H9 (cell line): Measurements from ENCODE around the gene MS4A15. TPM values are rescaled to one million over a fixed set of nuclear protein-coding genes. Genes with fewer than 3 reads are reported as not detected.

Source experiments
- DNase-seq: peaks from one replicate; pipeline ENCODE4 v3.0.0-alpha.2; 2017
- H2AFZ ChIP-seq: one replicate; pipeline ENCODE4 v1.6.1; 2013; ENCODE audit warnings: mild to moderate bottlenecking, low read length, control low read depth, moderate library complexity
- H2AK5ac ChIP-seq: 2 replicates; pipeline ENCODE4 v1.6.1; 2013; ENCODE audit warnings: low read length, control low read depth, mixed read lengths; ENCODE audit not compliant: insufficient read length
- H2BK120ac ChIP-seq: one replicate; pipeline ENCODE4 v1.6.1; 2013; ENCODE audit warnings: low read depth, mild to moderate bottlenecking, low read length, control low read depth, inconsistent platforms; ENCODE audit not compliant: poor library complexity, severe bottlenecking
- H2BK12ac ChIP-seq: 2 replicates; pipeline ENCODE4 v1.6.1; 2013; ENCODE audit warnings: low read length, control low read depth, mixed read lengths, low read depth; ENCODE audit not compliant: insufficient read length
- H2BK15ac ChIP-seq: 2 replicates; pipeline ENCODE4 v1.6.1; 2013; ENCODE audit warnings: low read depth, low read length, control low read depth
- H2BK20ac ChIP-seq: one replicate; pipeline ENCODE4 v1.6.1; 2013; ENCODE audit warnings: low read depth, mild to moderate bottlenecking, low read length, control low read depth, inconsistent platforms; ENCODE audit not compliant: poor library complexity, severe bottlenecking
- H2BK5ac ChIP-seq: 2 replicates; pipeline ENCODE4 v1.6.1; 2013; ENCODE audit warnings: low read length, control low read depth, mixed read lengths; ENCODE audit not compliant: insufficient read length
- H3K14ac ChIP-seq: 2 replicates; pipeline ENCODE4 v1.6.1; 2013; ENCODE audit warnings: low read length, control low read depth; ENCODE audit not compliant: insufficient read depth
- H3K18ac ChIP-seq: 2 replicates; pipeline ENCODE4 v1.6.1; 2013; ENCODE audit warnings: low read depth, mild to moderate bottlenecking, mixed read lengths, low read length, control low read depth; ENCODE audit not compliant: insufficient read length
- H3K23ac ChIP-seq: 2 replicates; pipeline ENCODE4 v1.6.1; 2013; ENCODE audit warnings: low read length, control low read depth, mixed read lengths, low read depth; ENCODE audit not compliant: insufficient read length
- H3K23me2 ChIP-seq: 2 replicates; pipeline ENCODE4 v1.6.1; 2013; ENCODE audit warnings: low read depth, mild to moderate bottlenecking, mixed read lengths, low read length, control low read depth; ENCODE audit not compliant: insufficient read length, poor library complexity, severe bottlenecking
- H3K27ac ChIP-seq: 2 replicates; pipeline ENCODE4 v1.5.1; 2013; ENCODE audit warnings: low read length, control low read depth, mixed read lengths, low read depth; ENCODE audit not compliant: insufficient read length
- H3K27me3 ChIP-seq: 2 replicates; pipeline ENCODE4 v1.6.1; 2013; ENCODE audit warnings: low read length, control low read depth, inconsistent platforms; ENCODE audit not compliant: insufficient read depth
- H3K4ac ChIP-seq: 2 replicates; pipeline ENCODE4 v1.6.1; 2013; ENCODE audit warnings: low read depth, mild to moderate bottlenecking, control low read depth, inconsistent platforms, low read length, moderate library complexity
- H3K4me1 ChIP-seq: 2 replicates; pipeline ENCODE4 v1.6.1; 2013; ENCODE audit warnings: low read length, control low read depth, inconsistent platforms; ENCODE audit not compliant: insufficient read depth
- H3K4me2 ChIP-seq: 2 replicates; pipeline ENCODE4 v1.6.1; 2013; ENCODE audit warnings: low read length, control low read depth, mixed read lengths; ENCODE audit not compliant: insufficient read length, insufficient read depth
- H3K56ac ChIP-seq: 2 replicates; pipeline ENCODE4 v1.6.1; 2013; ENCODE audit warnings: low read depth, mild to moderate bottlenecking, mixed read lengths, low read length, control low read depth; ENCODE audit not compliant: insufficient read length
- H3K79me1 ChIP-seq: 2 replicates; pipeline ENCODE4 v1.6.1; 2013; ENCODE audit warnings: low read depth, mild to moderate bottlenecking, moderate library complexity, low read length, control low read depth, inconsistent platforms; ENCODE audit not compliant: insufficient read depth, poor library complexity, severe bottlenecking
- H3K79me2 ChIP-seq: 2 replicates; pipeline ENCODE4 v1.6.1; 2013; ENCODE audit warnings: low read length, control low read depth, inconsistent platforms; ENCODE audit not compliant: insufficient read depth
- H3K9ac ChIP-seq: 2 replicates; pipeline ENCODE4 v1.6.1; 2013; ENCODE audit warnings: low read length, control low read depth, mixed read lengths; ENCODE audit not compliant: insufficient read length; ENCODE audit errors: extremely low read depth
- H3K9me3 ChIP-seq: one replicate; pipeline ENCODE4 v1.6.1; 2013; ENCODE audit warnings: low read depth, low read length, inconsistent platforms; ENCODE audit not compliant: control insufficient read depth
- H3T11ph ChIP-seq: one replicate; pipeline ENCODE4 v1.6.1; 2013; ENCODE audit warnings: mild to moderate bottlenecking, low read length, control low read depth, inconsistent platforms
- H4K20me1 ChIP-seq: one replicate; pipeline ENCODE4 v1.6.1; 2013; ENCODE audit not compliant: control insufficient read depth, insufficient read length, insufficient read depth
- H4K5ac ChIP-seq: 2 replicates; pipeline ENCODE4 v1.6.1; 2013; ENCODE audit warnings: low read depth, mild to moderate bottlenecking, mixed read lengths, low read length, control low read depth; ENCODE audit not compliant: insufficient read length
- H4K8ac ChIP-seq: replicated peaks from 2 replicates; pipeline ENCODE4 v1.6.1; 2013; ENCODE audit warnings: low read length, control low read depth, mixed read lengths, low read depth; ENCODE audit not compliant: insufficient read length
- H4K91ac ChIP-seq: 2 replicates; pipeline ENCODE4 v1.6.1; 2013; ENCODE audit warnings: low read depth, mild to moderate bottlenecking, moderate library complexity, mixed read lengths, low read length, control low read depth; ENCODE audit not compliant: insufficient read length
- H3K27ac Mint-ChIP-seq, 3 experiments: 2 replicates in 2 of 3; 3 replicates in 1 of 3; pipeline ENCODE4 v1.8.0; 2020 to 2021; ENCODE audit warnings: mixed read lengths in 3 of 3, mild to moderate bottlenecking in 1 of 3, moderate library complexity in 1 of 3
- H3K27me3 Mint-ChIP-seq: 2 replicates; pipeline ENCODE4 v1.8.0; 2021; ENCODE audit warnings: low read depth, mild to moderate bottlenecking, moderate library complexity, mixed read lengths
- H3K36me3 Mint-ChIP-seq, 3 experiments: 2 replicates in 2 of 3; 3 replicates in 1 of 3; pipeline ENCODE4 v1.8.0; 2020 to 2021; ENCODE audit warnings: low read depth in 3 of 3, mixed read lengths in 3 of 3; ENCODE audit not compliant: insufficient read depth in 1 of 3
- H3K4me1 Mint-ChIP-seq, 2 experiments: 2 replicates each; pipeline ENCODE4 v1.8.0; 2020; ENCODE audit warnings: mixed read lengths in 2 of 2
- H3K4me3 Mint-ChIP-seq, 2 experiments: 2 replicates in 1 of 2; 3 replicates in 1 of 2; pipeline ENCODE4 v1.8.0; 2020 to 2021; ENCODE audit warnings: mild to moderate bottlenecking in 2 of 2, mixed read lengths in 2 of 2, moderate library complexity in 1 of 2
- H3K9me3 Mint-ChIP-seq, 2 experiments: 2 replicates in 1 of 2; 3 replicates in 1 of 2; pipeline ENCODE4 v1.8.0; 2020; ENCODE audit warnings: mild to moderate bottlenecking in 2 of 2, mixed read lengths in 2 of 2, moderate library complexity in 1 of 2
- CTCF ChIP-seq: fragments of 200-600 bp; sonication (generic); conservative IDR thresholded peaks from 3 replicates; pipeline ENCODE4 v1.8.0; 2021; ENCODE audit warnings: antibody characterized with exemption, mild to moderate bottlenecking
- WGBS: extraction: QIAGEN DNeasy Blood & Tissue Kit; methylation state at CpG from one replicate; pipeline ENCODE4 v1.1.7; 2013; ENCODE audit warnings: missing lambda C conversion rate, low lambda C conversion rate, mixed read lengths; ENCODE audit not compliant: insufficient read length; ENCODE audit errors: extremely low coverage; 5-methylcytosine and 5-hydroxymethylcytosine counted together
- total RNA-seq: library from RNA; stranded (reverse); gene quantifications from 2 replicates; pipeline ENCODE4 v1.2.1, GENCODE V29; 2021

The MS4A15 gene
- total RNA-seq, 1 experiment from 2014 or later = 0.11 TPM

- no peak overlapping the region for H3K27ac Mint-ChIP-seq
- no peak overlapping the region for H2BK20ac ChIP-seq
- no peak overlapping the region for H2BK120ac ChIP-seq
- H3K79me2 ChIP-seq = no peaks in the 10 kb centered on the region
- DNase-seq = no peak
- no peak overlapping the region for H3K56ac ChIP-seq
- TF ChIP-seq CTCF = no peak
- WGBS = no CpG with 5 or more reads among the region's 5 CpGs
- no peak overlapping the region for H2AK5ac ChIP-seq
- H3K9ac ChIP-seq = no peak overlapping the region
- H3K27ac ChIP-seq = no peak overlapping the region
- no peaks in the 10 kb centered on the region; a peak in 2 of 7 replicates for H3K36me3 Mint-ChIP-seq
- no peaks in the 10 kb centered on the region for H3K4me1 ChIP-seq
- H3K23me2 ChIP-seq = no peaks in the 10 kb centered on the region
- no peak overlapping the region for H3K18ac ChIP-seq
- no peak overlapping the region for H4K91ac ChIP-seq
- no peak overlapping the region for H3K4me2 ChIP-seq
- H3K4me1 Mint-ChIP-seq = peaks cover 4 to 8% of the 10 kb centered on the region in 2 experiments
- no peak overlapping the region for H3K4me3 Mint-ChIP-seq
- no peak overlapping the region for H2AFZ ChIP-seq
- no peak overlapping the region for H3K4ac ChIP-seq
- no peak overlapping the region for H4K8ac ChIP-seq
- no peak overlapping the region for H3K23ac ChIP-seq
- no peak overlapping the region for H3K14ac ChIP-seq
- H3K79me1 ChIP-seq = no peaks in the 10 kb centered on the region
- H3K27me3 Mint-ChIP-seq = no peaks in the 10 kb centered on the region; the same call in 1 of the 2 replicates
- H3K27me3 ChIP-seq = no peaks in the 10 kb centered on the region
- peaks cover 0 to 4% of the 10 kb centered on the region in 2 experiments; a peak in 4 of 5 replicates for H3K9me3 Mint-ChIP-seq
- H2BK5ac ChIP-seq = no peak overlapping the region
- H3K9me3 ChIP-seq = no peaks in the 10 kb centered on the region
- H2BK12ac ChIP-seq = no peak overlapping the region
- no peak overlapping the region for H2BK15ac ChIP-seq
- no peaks in the 10 kb centered on the region for H4K20me1 ChIP-seq
- no peak overlapping the region for H4K5ac ChIP-seq
- no peak overlapping the region for H3T11ph ChIP-seq
These were observed 12.6 kb upstream of the MS4A15 start for GRCh38 chr11:60744114-60744513.
